RPMI7951 (cell line): ENCODE data around the gene CTXN1. TPM values are rescaled to one million over a fixed set of nuclear protein-coding genes. Genes with fewer than 3 reads are reported as not detected.
A peak's percentile ranks its signal among the peaks of the same experiment; 100 is the strongest.

Source experiments
- DNase-seq: peaks from one replicate; pipeline ENCODE4 v3.0.0-alpha.2; 2012; ENCODE audit warnings: low read depth
- total RNA-seq: library from RNA; depleted of rRNA; stranded (reverse); fragments of >200 nt; shearing (Covaris generic); gene quantifications from 2 replicates; pipeline ENCODE4 v1.2.3, GENCODE V29; 2014

Gene CTXN1
- total RNA-seq, 1 experiment from 2014 or later = 1.2 TPM

DNA sequence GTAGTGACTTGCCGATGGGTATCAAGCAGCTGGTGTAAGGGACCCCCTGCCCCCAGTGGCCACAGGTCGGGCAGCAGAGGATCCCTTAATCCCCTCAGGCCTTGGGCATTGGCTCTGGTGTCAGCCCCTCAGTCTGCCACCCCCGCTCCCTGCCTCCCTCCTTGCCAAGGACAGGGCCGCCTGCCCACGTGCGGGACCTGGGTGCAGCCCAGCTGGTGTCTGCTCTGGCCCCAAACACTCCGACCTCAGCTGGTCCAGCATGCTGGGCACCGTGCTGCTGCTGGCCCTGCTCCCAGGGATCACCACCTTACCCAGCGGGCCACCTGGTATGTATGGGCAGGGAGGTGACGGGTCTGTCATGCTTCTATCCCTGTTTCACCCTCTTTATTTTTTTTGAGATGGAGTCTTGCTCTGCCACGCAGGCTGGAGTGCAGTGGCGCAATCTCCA, 11.3 kb downstream of the CTXN1 start, which contains the start of gene TGFBR3L:
Gene TGFBR3L (plus strand): TSS at position 233 of the 448 bp plus-strand sequence.
- no peak for DNase-seq

DNA sequence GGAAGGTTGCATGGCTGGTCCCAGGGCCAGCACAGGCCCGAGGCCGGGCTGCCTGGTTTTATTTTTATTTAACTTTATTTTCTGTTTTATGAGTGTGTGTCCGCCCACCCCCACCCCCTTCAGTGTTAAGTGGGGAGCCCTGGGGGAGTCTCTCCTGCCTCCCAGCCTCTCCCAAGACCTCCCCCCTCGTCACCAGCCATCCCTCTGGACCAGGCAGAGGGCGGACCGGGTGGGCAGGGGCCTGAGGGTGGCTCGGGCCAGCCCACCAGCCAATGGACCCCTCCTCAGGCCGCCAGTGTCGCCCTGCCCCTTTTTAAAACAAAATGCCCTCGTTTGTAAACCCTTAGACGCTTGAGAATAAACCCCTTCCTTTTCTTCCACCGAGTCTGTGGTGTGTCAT, 11.8 kb downstream of the CTXN1 start:
- DNase-seq = no peak

GRCh38 chr19:7913652-7914051, 12.3 kb downstream of the CTXN1 start:
- DNase-seq = no peak

DNA sequence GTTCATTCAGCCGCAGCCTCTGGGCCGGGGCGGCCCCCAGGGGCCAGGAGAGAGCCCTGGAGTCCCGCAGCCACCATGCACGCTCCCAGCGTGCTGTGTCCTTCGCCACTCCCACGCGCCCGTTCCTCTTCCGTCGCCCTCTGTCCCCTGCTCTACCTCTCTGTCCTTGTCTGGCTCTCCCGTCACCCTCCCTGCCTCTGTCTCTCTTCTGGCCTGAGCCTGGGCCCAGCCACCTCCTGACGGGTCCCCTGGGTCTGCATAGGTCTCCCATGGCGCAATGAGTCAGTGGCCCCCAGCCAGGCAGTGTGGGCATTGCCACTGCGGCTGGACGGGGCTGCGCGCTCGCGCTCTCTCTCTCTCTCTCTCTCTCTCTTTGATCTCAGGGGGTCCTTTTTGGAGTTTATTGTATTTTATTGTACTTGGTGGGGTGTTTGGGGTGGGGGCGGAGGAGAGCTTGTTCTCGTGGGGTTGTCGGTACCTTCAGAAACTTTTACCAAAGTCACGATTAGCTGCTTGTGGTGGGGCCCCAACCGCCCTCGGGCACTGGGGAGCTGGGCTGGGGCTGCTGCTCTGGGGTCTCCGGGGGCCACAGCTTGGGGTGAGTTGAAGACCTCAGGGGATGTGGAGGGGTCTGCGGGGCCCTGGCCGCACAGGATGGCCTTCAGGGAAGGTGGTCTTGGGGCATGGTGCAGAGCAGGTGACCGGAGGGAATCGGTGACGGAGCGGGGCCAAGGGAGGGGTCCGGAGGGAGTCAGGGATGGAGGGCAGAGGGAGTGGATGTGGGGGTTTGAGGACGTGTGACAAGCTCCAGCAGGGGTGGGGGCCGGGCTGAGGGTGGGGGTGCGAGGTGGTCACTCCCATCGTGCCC, 13.0 kb downstream of the CTXN1 start:
- no peak for DNase-seq

DNA sequence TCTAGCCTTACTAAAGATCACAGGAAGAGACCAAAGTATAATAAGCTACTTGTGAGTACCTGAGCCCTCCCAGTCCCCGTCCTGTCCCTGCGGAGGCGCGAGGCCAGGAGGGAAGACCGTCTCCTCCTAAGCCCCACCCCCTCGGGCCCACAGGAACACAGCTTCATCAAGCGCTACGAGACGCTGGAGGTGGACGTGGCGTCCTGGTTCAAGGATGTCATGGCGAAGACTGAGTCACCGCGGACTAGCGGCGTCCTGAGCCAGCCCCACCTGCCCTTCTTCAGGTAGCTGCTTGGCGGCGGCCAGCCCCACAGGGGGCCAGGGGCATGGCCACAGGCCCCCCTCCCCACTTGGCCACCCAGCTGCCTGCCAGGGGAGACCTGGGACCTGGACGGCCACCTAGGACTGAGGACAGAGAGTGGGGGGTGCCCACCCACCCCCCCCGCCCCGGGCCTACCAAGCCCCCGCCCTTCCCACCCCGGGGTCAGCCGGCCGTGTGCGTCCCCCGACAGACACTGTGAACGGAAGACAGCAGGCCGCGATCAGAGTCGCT, 13.7 kb downstream of the CTXN1 start:
- no peak for DNase-seq

- DNase-seq = no peak
Observed at GRCh38 chr19:7911508-7912143, 14.3 kb downstream of the CTXN1 start.

GRCh38 chr19:7910321-7911161, 15.4 kb downstream of the CTXN1 start:
- no peak for DNase-seq

GRCh38 chr19:7909471-7910067, 16.4 kb downstream of the CTXN1 start:
- DNase-seq = no peak

DNA sequence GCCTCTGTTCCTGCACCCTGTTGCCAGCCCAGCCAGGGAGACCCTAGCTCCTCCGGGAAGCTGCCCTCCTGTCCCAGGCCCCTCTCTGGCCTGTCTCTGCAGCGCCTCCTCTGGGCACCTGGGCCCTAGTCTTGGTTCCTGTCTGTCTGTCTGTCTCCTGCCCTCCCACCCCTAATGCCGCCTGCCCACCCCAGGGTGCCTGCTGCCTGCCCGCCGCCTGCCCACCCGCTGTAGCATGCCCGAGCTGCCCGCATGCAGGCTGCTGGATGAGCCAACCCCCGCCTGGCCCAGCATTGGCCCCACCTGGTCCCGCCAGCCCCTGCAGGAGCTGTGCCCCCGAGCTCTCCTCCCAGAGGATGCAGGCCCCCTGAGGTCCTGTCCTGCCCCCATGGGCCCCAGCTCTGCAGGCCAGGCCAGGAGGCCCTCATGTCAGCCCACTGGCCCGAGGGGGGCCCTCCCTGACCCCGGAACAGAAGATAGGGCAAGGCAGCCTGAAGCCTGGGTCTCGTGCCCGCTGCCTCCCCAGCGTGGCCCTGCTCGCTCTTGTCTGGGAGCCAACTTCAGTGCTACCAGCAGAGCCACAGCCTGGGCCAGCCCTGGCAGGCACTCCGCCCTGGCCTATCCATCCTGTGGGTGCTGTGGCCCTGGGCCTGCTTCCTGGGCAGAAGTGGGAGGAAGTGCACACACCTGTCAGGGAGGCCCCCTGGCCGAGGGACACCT, 17.0 kb downstream of the CTXN1 start:
- DNase-seq = no peak

DNA sequence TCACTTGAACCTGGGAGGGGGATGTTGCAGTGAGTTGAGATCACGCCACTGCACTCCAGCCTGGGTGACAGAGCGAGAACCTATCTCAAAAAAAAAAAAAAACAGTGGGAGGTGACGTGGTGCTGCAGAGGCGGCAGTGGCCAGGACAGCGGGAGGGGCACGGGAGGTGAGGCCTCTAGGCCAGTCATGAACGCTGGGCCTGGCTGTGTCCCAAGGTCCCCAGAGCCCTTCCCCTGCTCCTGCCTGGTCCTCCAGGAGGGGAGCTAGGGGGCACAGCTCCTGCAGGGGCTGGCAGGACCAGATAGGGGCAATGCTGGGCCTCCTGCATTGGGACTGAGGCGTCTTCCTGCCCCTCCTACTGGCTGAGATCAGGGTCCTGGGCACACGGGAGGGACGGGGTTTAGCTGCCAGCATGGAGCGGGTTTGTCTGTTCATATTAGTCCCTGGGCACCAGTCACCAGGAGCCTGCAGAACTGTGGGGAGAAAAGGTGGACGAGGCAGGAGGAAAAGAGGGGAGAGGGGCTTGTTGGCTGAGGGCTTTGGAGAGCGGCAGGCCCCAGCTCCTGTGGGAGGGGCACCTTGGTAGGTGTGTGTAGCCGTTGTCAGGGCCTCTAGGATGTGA, 17.7 kb downstream of the CTXN1 start:
- no peak for DNase-seq

GRCh38 chr19:7907544-7907943, 18.4 kb downstream of the CTXN1 start:
- no peak for DNase-seq

DNA sequence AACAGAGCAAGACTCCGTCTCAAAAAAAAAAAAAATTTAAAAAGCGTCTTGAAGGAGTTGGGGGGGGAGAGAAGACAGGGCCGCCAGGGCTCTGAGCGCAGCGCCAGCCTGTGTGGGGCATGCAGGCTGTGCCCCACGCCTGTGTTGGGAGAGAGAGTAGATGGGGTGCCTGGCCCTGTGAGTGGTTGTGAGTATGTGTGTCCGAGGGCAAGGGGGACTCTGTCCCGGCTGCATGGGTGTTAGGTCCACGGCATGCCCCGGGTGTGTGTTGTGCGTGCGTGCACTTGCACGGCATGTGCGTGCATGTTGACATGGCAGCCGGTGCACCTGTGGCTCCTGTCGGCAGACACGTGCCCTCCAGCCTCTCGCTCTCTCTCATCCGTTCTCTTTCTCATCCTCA, 18.8 kb downstream of the CTXN1 start:
- DNase-seq = no peak

- no peak for DNase-seq
Observed at GRCh38 chr19:7905859-7906258, 20.1 kb downstream of the CTXN1 start.

DNA sequence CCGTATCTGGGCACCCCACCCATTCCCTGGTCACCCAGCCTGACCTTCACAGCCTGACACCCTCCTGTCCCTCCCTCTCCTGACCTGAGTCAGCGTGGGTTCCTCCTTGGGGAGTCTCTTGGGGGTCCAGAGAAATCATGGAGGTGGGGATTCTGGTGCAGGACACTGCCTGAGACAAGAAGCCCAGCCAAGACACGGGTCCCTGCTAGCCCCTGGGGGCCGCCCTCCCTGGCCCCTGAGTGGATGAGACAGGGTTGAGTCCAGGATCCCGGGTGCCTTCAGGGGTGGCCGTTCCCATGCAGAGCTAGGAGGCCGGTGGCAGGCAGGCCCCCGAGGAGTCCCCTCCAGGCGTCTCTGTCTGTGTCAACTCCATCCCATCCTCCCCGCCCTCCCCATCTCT, 20.7 kb downstream of the CTXN1 start:
- no peak for DNase-seq

DNA sequence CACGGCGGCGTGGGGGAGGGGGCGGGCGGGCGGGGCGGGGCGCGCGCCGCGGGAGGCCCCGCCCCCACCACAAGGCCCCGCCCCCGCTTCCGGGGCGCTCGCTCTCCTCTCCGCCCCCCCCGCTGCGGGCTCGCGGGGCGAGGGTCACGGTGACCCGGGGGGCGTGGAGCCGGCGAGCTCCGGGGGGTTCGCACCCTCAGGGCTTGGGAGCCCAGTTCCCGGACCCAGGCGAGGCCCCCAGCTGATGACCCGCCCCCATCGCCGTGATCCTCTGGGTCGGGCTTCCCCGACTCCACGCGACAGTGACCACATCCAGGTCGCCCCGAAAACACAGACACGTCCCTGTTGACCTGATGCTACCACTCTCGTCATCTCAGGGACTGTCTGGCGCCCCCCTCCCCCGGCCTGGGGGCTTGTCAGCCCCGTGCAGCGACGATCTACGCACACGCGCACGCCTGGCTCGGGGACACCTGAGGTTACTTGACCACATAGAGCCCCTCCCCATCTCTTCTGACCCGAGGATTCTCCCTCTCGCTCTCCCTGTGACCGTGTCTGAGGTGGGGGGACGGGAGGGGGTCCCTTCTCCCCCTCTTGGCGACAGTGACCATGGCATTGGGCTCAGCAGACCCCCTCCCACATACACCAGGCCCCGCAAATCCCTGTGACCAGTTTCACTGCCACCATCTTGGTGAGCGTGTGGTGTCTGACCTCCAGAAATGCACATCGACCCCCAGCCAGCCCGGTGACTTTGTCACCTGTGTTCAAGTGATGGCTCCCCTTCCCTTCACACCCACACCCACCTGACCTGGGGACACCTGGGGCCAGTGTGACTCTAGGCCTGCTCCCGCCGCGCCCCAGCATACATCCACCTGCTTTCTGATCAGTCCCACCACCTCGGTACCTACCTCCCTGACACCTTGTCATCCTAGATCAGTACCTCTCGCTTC, 21.6 kb downstream of the CTXN1 start:
- DNase-seq = no peak

DNA sequence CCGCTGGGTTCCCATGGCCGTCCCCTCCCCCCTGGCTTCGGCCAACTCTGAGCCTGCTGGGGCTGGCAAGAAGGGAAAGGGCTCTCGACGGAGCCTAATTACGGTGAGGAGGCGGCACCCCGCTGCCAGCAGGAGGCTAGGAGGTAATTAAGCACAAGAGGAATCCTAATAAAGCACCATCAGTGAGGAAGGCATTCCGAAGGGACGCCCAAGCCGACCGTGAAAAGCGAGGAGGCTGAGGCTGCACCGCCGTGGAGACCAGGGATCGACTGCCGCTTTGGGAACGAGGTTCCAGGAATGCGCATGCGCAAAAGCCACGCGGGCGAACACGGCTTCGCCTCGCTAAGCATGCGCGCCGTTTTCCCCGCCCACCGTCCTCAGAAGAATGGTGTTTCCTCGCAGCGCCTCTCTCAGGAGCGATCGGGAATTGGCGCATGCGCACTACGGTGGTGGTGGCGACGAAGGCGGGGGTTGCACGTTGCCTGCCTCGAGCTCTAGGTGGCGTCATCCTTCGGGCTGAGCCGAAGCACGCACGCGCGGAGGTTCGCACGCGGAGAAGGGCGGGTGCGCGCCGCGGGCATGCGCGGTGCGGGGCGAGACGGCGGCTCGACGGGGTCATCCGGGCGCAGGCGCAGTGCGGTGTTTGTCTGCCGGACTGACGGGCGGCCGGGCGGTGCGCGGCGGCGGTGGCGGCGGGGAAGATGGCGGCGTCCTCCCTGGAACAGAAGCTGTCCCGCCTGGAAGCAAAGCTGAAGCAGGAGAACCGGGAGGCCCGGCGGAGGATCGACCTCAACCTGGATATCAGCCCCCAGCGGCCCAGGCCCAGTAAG, 22.5 kb downstream of the CTXN1 start, which contains the start of gene MAP2K7:
Gene MAP2K7 (plus strand): TSS at position 634 of the 830 bp plus-strand sequence. CDS start 68 bp downstream, at position 702.
- peak; percentile 97 for DNase-seq

GRCh38 chr19:7902796-7903243, 23.1 kb downstream of the CTXN1 start:
- no peak for DNase-seq

- DNase-seq = no peak
Observed at GRCh38 chr19:7901337-7901736, 24.6 kb downstream of the CTXN1 start.
